NCI-H1436 (cell line): Measurements from ENCODE around the gene INHBA.

Source experiments
- DNase-seq: peaks from one replicate; lab custom pipeline; 2025; lab: John Stamatoyannopoulos, UW

INHBA gene

DNA sequence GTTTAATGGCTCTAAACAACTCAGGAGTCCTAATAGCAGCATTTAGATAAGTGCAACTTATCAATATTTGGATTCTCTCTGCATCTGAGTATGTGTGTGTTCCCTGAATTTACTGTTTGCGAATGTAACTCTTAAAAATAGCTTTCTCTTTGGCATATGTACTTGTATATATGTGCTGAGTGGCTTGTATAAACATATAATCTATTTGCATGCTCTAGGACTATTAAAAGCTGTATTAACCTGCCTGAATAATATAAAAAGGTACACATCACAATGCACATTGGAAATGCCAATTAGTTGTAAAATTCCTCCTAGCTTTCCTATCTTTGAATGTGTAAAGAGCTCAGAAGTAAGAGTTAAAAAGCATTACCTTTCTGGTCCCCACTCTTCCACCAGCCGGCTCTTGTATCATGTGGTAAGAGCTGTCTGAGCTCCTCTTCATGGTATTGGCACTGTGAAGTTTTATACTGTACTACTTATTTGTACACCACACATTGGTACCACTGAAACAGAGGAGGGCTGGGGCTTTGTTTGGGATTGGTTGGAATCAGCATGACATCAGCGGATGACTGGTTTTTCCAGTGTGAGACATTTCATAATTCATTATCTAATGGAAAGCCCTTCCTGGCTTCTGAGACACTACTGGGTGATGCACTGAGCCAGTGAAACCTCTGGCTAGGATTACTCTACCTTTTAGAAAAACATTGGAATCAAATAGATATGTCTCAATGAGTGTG, at the start of gene INHBA:
INHBA (minus strand) TSS at position 456 of the 737 bp plus-strand sequence. CDS start 2,716 bp downstream, outside the sequence.
- DNase-seq = no peak

DNA sequence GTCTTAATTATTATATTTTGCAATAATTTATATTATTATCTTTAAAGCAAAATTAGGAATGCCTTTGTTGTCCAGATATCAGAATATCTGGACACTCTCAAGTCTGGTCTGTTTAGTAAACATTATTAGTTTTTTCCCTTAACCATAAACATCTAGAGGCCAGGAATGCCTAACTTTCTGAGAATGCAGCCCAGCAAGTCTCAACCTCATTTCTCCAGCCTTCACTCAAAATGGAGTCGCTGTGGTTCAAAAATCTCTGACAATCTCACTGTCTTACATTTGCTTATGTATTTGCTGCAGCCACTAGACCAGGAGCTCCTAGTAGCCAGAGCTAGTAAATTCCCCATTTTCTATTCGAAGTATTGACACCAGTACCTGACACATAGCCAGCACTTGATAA, 49.7 kb upstream of the INHBA start:
- DNase-seq = no peak

GRCh38 chr7:41750661-41751540, 48.0 kb upstream of the INHBA start:
- DNase-seq = no peak

- DNase-seq = no peak
Measured at GRCh38 chr7:41747961-41748360, 45.1 kb upstream of the INHBA start.

- DNase-seq = no peak
Measured at GRCh38 chr7:41745451-41745850, 42.6 kb upstream of the INHBA start.

- no peak for DNase-seq
Measured at GRCh38 chr7:41744161-41744560, 41.3 kb upstream of the INHBA start.

- no peak for DNase-seq
Measured at GRCh38 chr7:41742401-41743020, 39.6 kb upstream of the INHBA start.

GRCh38 chr7:41738806-41739205, 35.9 kb upstream of the INHBA start:
- no peak for DNase-seq

DNA sequence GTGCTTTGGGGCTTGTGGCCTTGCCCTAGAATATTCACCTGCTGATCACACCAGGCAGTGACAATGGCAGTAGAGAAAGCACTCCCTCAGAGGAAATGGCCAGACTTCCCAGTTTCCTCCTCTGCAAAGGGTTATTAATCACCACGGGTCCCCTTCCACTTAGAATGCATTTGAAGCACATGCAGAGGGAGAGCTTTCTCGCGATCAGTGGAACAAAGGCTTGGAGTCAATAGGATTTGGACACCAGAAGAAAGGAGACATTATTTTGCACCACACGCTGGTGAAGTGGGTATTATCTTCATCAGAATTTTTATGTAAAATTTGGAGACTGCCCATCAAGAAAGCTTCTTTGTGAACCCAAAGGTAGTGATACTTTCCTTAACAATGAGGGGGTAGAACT, 35.4 kb upstream of the INHBA start:
- DNase-seq = no peak

DNA sequence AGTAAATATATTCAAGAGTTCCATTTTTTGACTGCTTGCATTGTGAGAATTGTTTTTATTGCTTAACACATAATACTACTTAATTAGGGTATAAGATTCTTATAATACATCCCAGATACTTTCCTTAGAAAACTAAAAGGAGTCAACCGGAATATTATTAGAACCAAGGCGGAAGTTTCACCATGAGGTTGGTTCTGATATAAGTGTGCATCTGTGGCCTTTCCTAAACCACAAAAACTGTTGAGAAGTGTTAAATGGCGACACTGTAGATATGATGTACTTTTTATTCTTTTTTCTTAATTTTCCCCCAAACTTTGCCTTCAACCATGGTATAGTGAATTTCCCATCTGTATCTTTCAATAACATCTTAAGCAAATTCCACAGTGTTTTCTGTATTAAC, 32.3 kb upstream of the INHBA start:
- no peak for DNase-seq

DNA sequence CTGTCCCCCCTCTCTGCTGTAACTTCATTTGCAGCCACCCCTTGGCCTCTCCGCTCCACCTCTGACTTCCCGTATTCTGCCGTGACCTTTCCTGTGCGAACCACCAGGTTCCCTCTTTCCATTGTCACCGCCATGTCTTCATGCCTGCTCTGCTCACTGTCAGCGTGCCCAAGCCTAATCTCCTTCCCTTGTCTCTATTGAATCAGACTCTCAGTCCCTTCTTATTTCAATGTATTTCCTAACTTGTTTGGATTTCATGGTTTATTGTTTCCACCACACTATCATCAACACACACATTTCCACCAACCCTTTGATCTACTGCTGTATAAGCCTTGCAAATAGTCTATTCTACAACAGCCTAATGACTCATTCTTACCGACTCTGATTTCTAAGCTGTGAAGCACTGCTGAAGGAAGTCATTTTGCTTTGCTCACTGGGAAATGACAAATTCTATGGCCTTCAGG, 30.0 kb upstream of the INHBA start:
- DNase-seq = no peak

DNA sequence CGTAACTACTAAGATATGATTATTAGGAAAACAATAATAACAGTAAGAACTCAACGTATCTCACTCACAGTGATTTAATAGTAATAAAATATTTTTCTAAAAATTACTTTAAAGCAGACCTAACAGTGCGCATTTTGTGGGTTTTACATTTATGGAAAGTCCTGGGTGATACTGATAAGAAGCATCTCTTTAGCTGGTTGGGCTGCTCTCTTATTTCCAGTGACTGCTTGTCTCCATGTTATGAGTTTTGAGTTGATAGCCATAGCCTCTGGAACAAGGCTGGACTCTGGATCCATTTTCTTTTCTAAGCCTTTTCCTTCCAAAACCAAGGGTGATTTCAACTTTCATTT, 29.5 kb upstream of the INHBA start:
- DNase-seq = no peak

DNA sequence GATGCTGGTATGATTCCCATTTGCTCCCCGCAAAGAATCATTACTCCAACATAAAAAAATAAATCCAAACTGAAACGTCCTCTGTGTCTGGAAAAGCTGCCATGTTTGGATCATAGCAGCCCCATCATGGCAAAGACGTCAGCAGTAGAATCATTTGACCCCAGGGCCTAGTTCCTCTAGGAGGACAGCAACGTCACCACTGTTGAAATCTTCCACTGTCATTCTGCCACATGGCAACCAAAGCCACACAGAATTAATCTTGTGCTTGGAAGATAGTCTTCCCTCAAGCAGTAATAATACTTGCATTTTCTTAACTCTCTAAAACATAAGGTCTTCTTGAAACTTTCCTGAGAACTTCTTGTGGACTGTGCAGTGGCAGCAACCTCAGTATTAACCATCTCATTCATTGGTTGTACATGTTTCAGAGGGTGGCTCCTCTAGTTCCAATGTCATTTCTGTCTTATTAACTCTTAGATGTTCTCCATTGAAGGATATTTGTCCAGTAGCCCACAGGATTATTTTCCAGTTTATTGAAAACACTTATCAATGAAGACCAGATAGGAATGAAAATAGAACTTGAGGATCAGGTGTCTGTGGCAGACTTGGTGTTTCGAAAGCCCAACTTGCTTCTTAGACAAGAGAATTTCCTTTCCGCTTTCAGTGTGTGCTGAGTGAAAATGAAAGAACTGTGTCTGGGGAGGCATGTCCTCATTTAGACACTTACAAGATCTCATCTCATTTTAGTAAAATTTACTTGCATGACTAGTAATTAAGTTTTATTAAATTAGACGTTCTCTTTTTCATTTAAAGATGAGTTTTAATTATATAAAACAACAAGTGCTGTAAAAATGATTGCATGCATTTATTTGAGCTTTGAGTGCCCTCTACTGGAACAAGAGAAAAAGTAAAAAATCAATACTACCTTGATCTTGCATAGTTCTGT, 28.9 kb upstream of the INHBA start:
- DNase-seq = no peak

DNA sequence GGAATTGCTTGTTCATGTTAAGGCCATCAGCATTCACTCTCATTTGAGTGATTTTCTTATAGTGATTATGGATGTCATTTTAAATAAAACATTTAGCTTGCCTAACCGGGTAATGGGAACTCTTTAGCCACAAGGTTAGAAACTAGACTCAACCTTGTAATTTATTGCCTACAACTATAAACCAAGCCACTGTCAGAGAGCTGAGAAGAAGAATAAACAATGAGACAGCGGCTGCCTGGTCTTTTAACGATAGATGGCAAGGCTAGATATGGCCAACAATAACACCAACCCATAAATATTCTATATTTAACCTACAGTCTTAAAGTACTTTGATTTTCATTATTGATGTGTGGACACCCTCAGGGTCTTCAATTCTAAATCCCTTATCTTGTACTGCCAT, 27.8 kb upstream of the INHBA start:
- no peak for DNase-seq

- DNase-seq = no peak
Measured at GRCh38 chr7:41730161-41730560, 27.3 kb upstream of the INHBA start.

- no peak for DNase-seq
Measured at GRCh38 chr7:41729059-41729458, 26.2 kb upstream of the INHBA start.

GRCh38 chr7:41725013-41725412, 22.1 kb upstream of the INHBA start:
- DNase-seq = no peak

- no peak for DNase-seq
Measured at GRCh38 chr7:41720886-41721285, 18.0 kb upstream of the INHBA start.

DNA sequence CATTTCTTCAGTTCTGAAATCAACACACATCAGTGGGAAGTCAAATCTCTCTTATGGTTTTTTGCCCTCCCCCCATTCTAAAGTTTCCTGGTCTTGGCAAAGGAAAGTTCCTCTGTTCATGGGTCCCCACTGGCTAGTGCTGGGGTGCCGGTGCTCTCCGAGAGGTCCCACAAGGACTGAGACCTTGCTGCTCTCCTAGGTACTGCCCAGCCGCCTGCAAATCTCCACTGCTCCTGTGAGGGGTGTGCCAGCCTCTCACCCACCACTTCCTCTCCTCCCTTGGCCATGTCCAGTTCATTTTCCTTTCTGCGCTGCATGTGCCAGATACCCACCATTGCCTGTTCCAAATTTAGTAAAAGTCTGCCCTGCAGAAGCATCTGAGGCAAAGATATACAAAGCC, 17.2 kb upstream of the INHBA start:
- DNase-seq = no peak

DNA sequence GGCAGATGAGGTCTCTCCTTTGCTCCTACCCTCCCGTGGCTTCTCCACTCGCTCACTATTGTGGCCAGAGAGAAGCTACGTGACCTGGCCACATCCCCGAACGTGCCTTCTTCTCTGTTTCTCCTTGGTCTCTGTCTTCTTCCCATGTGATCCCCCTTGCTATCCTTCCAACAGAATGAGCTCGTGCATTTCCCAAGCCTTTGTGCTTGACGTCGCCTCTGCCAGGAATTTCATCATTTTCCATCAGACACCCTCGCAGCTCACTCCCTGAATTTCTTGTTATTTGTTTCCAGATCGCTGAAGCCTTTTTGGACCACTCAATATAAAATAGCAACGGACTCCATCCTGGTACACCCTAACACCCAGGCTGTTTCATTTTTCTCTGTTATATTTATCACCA, 13.8 kb upstream of the INHBA start:
- no peak for DNase-seq

DNA sequence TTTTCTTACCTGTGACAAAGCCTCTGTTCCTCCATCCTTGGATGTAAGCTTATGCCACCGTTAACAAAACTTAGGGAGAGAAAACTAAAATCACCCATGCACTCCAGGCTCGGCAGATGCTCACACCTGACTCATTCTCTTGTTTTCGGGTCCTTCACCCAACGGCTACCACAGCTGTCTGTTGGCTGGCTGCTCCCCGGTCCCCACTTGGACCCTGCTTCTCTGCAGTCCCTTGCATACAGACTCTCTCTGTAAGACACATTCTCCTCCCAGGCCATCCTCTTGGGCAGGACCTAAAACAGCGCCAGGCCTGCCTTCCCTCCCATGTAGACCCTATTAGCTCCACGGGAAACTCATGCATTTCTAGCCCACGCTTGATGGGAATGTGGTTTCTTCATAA, 12.1 kb upstream of the INHBA start:
- no peak for DNase-seq
